Activated effector memory CD4-positive, alpha-beta T cell treated with Interleukin-2 at 50 U/mL for 16 hours (primary cell): ENCODE results near the gene SPPL3.
"Not testable (repeated sequence)": the region's sequence is repeated elsewhere in the genome, so short reads cannot be mapped to it uniquely, and the experiment has no call there.

ENCODE experiments used
- DNase-seq: peaks from one replicate; pipeline ENCODE4 v3.0.0-alpha.2; 2020

SPPL3 gene

GRCh38 chr12:120917748-120918147 is 13.6 kb upstream of the SPPL3 start:
- no peak for DNase-seq

- no peak for DNase-seq
Measured at GRCh38 chr12:120916561-120916960, 12.4 kb upstream of the SPPL3 start.

GRCh38 chr12:120914794-120915193 is 10.6 kb upstream of the SPPL3 start:
- no peak for DNase-seq

- no peak for DNase-seq
Measured at GRCh38 chr12:120909633-120910298, 5.6 kb upstream of the SPPL3 start.

- no peak for DNase-seq
Measured at GRCh38 chr12:120905856-120906384, 1.8 kb upstream of the SPPL3 start.

GRCh38 chr12:120903412-120904196 is 554 bp downstream of the SPPL3 start:
- peak; percentile 56 for DNase-seq

GRCh38 chr12:120902846-120903411 is 1.2 kb downstream of the SPPL3 start:
- DNase-seq: no peak

GRCh38 chr12:120901818-120902217 is 2.3 kb downstream of the SPPL3 start:
- DNase-seq: no peak

GRCh38 chr12:120901101-120901500 is 3.1 kb downstream of the SPPL3 start:
- not testable (repeated sequence) for DNase-seq

- DNase-seq: no peak
Measured at GRCh38 chr12:120895532-120895931, 8.6 kb downstream of the SPPL3 start.

GRCh38 chr12:120892265-120892664 is 11.9 kb downstream of the SPPL3 start:
- no peak for DNase-seq

GRCh38 chr12:120890963-120891362 is 13.2 kb downstream of the SPPL3 start:
- DNase-seq: no peak

- no peak for DNase-seq
Measured at GRCh38 chr12:120887253-120888043, 16.7 kb downstream of the SPPL3 start.

- no peak for DNase-seq
Measured at GRCh38 chr12:120886199-120887018, 17.7 kb downstream of the SPPL3 start.

- DNase-seq: no peak
Measured at GRCh38 chr12:120885521-120885920, 18.6 kb downstream of the SPPL3 start.

GRCh38 chr12:120884644-120885043 is 19.5 kb downstream of the SPPL3 start:
- no peak for DNase-seq

- no peak for DNase-seq
Measured at GRCh38 chr12:120882055-120882555, 22.1 kb downstream of the SPPL3 start.

- DNase-seq: no peak
Measured at GRCh38 chr12:120879718-120880300, 24.3 kb downstream of the SPPL3 start.

- no peak for DNase-seq
Measured at GRCh38 chr12:120879102-120879501, 25.1 kb downstream of the SPPL3 start.

GRCh38 chr12:120874547-120875245 is 29.5 kb downstream of the SPPL3 start:
- DNase-seq: no peak

GRCh38 chr12:120873226-120873625 is 30.9 kb downstream of the SPPL3 start:
- no peak for DNase-seq
